Iris pigment epithelial cell (primary cell): ENCODE measurements around the gene ALOX5AP.
"Not testable (repeated sequence)": the region's sequence is repeated elsewhere in the genome, so short reads cannot be mapped to it uniquely, and the experiment has no call there.

Experiments
- DNase-seq: peaks from one replicate; pipeline ENCODE4 v3.0.0-alpha.2; 2011; ENCODE audit warnings: low read depth

ALOX5AP gene

DNA sequence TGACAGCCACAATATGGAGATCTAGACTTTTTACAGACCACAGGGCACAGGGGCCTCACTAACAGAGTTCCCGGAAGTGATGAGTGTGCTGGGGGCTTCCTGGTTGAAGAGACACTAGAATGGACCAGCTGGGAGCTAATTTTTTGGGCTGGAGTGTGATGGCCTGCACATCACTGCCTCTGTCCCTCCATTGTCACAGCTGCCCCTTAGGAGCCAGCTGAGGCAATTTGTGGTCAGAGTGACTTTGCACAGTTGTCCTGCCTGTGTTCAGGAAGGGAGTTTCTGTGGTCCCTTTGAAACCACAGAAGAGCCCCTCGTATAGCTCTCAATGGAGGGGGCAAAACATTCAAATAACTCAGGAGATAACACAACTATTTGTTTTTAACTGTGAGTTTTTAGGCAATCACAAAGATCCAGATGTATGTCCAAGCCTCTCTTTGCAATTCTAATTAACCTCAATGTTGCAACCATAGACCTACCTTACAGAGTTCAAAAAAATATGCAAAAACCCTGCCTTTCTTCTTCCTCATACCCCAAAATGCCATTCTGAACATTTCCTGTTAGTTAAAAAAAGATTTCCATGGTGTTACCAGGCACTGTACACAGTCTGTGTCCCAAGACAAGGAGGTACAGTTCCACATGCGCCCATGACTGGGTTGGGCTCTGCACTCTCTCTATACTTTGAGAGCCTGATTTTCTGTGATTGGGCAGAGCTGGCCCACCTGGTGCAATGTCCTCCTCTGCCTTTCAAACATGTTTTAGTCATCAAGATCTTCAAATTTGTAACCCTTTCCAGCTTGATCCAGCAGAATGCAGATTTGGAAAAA, 2.4 kb downstream of the ALOX5AP start:
- no peak for DNase-seq

DNA sequence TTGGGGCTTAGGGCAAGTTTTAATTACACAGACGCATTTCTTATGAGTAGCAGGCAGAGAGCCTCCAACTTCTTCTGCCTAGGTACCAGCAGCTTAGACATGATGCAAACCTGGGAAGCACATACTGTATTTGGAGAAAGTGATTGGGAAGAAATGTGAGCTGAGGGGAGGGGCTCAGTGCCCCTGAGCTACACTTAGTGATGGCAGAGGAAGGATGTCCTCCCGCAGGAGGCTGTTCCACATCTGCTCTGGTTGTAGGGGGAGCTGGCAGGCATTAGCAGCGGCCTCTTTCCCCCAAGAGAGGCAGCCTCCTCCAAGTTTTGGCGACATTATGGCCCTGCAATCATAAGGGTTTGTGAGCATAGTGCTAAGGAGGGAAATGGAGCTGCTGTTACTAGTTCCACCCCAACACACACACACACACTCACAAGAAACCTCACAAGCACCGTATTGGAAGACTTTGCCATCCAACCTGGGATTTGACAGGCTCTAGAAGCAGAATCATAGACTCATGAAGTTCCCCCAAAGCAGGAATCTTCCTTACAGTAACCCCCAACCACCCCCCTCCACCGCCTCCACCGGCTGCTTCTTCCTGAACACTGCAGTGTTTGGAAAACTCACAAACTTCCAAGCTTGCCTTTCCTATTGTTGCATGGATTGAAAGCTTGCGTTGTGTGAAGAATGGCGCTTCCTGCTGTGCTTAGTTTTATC, 3.3 kb downstream of the ALOX5AP start:
- DNase-seq, result no peak

DNA sequence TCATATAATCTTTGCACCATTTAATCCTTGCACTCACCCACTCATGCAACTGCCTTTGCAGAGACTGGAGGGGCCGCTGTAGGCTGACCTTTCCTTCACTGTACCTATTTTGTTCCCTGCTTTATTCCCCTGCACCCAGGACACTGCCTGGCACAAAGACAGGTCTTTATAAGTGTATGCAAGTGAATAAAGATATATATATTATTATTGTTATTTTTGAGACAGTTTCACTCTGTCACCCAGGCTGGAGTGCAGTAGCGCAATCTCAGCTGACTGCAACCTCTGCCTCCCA, 3.8 kb downstream of the ALOX5AP start:
- no peak for DNase-seq

DNA sequence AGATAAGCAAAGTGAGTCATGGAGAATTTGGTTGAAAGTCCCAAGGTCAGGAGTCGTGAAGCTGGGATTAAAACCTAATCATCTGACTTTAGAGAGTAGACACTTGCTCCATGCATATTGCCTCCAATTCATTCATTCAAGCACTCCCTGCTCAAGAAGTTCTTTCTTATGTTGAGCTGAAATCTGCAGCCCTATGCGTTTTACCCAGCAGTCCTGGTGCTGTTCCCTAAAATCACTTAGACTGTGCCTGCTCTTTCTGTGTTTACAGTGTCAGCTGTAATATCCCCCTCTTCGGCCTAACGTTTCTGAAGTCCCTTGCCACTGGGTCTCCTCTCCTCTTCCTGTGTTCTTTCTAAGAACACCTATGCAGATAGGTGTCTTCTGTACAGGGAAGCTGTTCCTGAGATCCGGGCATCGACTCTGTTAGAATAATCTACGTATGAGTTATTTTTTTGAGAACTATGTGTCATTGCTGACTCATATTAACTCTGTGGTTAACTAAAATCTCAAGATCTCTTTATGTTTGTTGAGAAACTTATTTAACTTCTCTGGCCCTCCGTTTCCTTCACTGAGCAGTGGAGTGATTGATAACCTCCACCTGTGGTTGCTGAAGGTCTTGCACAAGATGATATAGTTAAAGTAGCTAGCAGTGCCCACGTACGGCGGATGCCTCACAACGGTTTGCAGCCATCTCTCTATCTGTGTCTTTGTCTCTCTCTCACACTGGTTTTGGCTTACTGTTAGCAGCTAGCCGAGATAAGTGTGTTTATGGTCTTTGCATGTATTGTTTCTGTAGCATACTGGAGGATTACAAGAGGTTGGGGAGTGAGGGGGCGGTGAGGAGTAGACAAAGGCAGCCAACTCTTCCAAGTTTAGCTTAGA, 4.7 kb downstream of the ALOX5AP start:
- peak; percentile 89 for DNase-seq

DNA sequence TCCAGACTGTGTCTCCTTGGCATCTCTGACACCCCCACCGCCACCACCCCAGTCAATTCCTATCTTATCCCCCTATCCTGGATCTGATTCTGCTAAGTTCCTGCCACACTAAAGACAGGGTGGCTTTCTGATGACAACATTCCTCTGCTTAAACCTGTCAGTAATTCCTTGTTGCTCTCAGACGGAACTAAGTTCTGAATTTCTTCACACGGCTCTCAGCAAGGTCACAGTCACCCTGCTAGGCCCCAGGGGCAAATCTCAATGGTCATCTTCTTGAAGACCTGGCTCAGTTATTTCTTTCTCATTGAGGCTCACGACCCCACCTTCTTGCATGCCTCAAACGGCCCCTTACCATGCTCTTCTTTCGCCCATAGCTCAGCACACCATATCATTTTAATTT, 7.6 kb downstream of the ALOX5AP start:
- DNase-seq, result no peak

DNA sequence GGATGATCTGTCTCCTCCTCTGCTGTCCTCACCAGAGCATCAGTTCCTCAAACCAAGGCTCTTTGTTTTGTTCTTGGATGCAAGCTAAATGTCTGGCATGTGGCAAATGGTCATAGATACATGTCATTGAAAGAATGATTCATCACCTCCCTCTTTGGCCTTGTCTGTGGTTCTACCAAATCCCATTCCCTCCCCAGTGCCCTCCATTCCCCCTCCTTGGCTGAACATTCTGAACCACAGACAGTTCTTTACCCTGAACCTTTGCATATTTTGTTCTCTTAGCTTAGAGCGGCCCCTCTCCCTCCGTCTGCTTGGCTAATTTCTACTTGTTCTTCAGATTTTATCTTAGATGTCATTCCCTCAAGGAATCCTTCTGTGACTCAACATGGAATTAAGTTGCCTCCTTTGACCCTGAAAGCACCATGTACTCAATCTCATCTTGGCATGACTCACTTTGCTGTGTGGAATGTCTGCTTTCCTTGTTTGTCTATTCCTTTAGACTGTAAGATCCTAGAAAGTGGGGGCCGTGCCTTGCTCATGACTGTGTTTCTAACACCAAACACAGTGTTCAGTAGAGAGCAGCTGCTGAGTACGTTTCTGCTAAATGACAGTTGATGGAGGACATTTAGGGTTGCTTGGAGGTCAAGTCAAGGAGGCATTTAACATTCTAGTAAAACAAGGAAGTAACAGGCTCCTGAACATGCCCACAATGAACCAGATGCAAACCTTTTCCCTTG, 8.1 kb downstream of the ALOX5AP start:
- peak; percentile 99 for DNase-seq

DNA sequence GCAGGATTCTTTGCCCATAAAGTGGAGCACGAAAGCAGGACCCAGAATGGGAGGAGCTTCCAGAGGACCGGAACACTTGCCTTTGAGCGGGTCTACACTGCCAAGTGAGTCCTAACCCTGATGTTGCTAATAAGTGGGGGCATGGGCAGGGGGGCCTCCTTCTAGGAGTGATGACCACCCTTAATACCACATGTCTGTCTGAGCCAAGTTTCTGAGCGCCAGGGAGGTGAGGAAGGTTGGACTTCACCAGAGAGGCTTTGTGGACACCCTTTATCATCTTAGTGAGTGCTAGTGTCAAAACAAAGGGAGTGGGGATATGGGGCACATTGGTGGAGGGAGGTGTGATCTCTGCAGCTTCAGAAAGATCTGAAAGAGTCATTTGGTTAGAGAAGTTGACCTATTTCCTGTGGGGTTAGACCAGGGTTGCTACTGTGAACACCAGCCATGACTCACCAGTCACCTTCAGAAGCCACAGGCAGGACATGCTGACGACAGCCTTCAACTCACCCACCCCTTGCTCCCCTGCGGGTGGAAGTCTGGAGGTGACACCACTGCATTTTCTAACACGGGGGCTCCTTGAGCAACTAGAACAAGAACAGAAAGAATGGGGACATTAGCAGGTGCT, 8.8 kb downstream of the ALOX5AP start:
- DNase-seq, result peak; percentile 59

DNA sequence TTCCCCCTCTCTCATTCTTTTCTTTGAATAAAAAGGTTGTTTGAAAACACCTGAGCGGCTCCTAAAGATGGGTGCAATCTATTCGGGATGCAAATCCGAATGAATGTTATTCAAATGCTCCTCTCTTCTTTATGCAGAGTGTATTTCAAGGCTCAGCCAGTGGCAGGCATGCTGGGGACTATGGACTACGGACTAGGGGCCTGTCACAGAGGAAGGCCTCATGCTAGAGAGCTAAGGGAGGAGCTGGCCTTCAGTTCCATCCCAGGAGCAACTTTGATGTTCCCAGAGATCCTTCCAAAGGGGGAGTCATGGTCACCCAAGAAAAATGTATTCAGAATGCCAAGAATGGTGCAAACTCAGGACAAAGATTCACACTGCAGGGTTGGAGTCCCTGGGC, 9.3 kb downstream of the ALOX5AP start:
- DNase-seq, result no peak

DNA sequence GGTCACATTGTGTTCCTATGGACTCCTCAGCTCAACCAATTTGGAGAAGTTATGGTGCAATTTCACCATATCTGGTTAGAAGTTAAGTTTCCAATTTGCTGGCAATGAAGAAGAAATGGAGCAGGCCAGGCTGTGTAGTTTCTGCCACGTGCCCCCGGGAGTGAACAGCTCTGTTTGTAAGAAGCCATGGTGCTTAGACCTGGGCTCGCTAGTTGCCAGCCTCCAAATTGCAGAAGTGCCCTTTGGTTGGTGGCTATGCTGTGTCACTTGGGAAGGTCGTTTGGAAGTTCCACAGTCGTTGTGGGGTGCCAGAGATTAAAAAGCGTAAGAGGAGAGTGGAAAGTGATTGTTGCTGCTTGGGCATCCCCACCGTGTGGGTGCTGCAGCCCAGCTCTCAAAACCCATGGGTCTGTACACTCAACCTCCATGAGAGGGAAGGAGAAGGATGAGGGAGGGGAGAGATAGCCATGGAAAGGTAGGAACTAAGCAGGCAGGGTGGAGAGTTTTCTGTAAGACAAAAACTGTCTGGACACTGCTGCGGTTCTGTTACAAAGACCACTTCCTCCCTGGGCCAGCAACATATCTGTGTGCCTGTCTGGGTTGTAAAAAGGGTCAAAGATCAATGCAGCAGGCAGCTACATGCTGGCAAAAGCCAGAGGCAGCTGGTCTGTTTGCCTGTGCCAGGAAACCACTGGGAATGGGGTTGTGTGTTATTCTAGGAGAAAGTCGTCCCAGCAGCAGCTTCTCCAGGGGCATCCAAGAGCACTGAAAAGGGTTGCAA, 10.8 kb downstream of the ALOX5AP start:
- DNase-seq, result no peak

DNA sequence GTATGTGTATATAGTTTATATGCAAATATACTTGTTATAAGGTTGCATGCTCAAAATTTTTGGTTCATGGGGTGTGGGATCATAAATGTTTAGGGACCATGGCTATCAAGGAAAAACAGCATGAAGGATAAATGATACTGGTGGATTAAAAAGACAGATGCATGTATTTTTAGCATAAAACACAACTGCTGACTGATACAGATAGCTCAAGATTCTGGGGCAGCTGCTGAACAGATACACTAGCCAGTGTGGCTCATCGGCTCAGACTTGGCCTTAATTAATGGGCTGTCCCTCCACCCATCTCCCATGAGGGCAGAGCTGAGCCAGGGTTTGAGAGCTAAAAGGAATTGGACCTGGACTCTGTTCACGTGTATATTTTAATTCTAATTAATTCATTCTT, 11.4 kb downstream of the ALOX5AP start:
- no peak for DNase-seq

DNA sequence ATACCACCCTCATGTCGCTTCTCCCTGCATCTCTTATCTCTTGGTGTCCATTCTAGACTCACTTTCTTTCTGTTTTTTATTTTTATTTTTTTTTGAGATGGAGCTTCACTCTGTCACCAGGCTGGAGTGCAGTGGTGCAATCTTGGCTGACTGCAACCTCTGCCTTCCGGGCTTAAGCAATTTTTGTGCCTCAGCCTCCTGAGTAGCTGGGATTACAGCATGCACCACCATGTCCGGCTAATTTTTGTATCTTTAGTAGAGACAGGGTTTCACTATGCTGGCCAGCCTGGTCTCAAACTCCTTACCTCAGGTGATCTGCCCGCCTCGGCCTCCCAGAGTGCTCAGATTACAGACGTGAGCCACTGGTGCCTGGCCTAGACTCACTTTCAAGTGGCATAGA, 12.5 kb downstream of the ALOX5AP start:
- not testable (repeated sequence) for DNase-seq

DNA sequence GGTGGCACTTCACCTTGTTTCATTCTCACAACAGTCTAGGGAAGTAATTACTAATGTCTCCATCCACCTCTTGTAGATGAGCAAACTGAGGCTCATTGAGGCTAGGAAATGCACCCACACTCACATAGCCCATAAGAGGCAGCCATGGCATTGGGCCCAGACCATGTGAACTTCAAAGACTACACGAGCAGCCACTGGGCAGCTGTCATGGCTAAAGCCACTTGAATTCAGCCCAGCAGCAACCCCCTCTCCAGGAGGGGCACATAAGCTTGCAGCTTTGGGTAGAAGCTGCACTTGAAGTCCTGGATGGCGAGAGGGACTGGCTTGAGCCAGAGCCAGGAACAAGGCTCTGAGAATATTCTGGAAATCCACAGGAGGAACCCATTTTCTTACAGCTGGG, 13.4 kb downstream of the ALOX5AP start:
- DNase-seq, result no peak

DNA sequence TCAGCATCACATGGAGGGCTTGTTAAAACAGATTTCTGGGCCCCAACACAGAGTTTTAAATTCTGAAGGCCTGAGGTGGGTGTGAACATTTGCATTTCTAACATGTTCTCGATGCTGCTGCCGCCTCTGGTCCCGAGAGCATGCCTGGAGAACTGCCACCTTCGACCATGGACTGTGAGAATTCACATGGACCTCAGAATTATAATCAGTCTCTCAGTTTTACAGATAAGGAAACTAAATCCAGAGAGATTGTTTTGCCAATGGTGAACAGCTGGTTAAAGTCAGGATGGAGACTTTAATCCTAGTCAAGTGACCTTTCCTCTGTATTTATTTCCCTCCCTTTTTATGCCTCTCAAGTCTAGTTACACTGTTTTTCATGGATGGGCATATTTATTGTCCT, 14.7 kb downstream of the ALOX5AP start:
- no peak for DNase-seq

DNA sequence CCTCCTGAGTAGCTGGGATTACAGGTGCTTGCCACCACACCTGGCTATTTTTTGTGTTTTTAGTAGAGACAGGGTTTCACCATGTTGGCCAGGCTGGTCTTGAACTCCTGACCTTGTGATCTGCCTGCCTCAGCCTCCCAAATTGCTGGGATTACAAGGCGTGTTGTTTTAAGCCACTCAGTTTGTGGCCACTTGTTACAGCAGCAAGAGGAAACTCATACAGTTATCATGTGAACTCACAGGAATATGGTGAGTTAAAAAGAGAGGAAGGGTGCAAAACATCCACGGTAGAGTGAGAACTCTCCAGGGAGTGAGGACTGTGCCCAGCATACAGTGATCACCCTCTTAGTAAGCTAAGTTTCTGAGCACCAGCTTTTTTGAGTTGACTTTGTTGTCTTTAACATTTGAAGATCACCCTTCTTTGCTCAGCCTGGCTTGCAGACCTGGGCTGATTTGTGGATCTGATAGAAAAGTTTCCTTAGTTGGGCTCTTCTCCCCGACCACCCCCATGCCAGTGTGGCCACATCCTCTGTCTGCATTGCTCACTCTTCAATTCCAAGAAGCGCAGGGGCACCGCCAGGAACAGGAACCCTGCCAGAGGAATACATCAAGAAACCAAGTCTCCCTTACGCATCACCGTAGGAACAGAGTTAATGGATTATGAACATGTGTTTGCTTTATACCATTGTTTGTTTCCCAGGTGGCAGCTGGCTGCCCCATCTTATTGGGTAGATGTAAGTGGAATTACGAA, 16.0 kb downstream of the ALOX5AP start:
- no peak for DNase-seq

DNA sequence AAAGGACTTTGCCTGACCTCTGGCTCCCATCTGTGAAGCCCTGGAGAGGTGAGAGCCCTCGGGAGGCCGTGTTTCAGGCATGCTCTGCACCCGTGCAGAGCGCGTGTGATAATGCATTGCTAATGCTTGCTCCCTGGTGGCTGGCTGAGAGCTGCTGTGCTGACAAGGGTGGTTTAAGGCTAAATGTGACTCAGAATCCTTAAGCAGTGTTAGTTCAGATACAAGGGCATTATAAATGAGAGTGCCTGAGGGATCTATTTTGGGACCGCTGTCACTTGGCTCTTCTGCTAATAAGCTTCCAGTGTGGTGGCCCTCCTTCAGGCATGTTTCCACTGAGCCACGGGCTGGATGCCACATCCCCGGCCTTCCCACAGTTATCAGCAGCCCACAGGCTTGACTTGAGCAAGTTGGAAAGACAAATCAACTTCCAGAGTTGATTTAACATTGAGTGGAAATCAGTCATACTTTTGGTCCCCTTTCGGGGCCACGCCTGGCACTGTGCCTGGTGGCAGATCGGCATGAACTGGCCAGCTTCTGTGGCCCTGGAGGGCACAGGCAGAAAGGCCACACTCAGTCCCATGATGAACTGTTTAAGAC, 17.0 kb downstream of the ALOX5AP start:
- peak; percentile 44 for DNase-seq

DNA sequence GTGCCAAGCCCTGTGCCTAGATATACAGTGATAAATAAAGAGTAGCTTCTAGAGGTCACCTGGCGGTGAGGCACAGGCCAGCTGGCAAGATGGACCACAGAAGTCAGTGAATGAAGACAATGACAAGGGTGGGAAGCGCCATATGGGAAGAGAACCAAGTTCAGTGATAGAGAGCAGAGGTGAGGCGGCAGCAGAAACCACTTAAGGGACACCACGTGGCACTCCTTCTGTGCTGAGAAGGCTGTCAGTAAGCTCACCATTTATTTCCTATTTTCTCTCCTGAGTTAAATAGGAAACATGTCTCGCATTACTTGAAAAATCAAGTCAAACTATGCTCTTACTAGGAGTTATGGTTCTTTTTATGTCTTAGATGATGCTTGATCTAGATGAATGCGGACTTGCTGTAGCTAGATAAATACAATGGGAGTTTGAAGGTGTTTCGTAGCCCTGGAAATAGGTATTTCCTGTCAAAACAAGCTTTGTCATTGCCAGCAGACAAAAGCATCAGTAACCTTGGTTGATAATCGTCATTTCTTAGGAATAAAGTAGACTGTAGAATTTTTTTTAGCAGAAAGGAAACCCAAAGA, 17.8 kb downstream of the ALOX5AP start:
- no peak for DNase-seq

DNA sequence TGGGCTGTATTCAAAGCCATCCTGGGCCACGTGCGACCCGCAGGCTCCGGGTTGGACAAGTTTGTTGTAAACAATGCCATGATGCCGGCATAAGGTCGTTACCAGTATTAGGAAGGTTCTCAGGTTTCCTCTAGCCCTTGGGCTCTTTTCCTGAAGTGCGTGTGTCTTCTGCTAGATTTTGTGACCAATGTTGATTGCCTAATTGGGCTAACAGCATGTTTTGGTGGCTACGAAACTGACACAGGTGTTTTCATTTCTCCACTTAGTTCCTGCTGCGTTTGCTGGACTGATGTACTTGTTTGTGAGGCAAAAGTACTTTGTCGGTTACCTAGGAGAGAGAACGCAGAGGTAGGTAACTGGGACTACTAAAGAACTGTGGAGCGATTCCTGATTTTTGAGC, 20.3 kb downstream of the ALOX5AP start:
- no peak for DNase-seq

DNA sequence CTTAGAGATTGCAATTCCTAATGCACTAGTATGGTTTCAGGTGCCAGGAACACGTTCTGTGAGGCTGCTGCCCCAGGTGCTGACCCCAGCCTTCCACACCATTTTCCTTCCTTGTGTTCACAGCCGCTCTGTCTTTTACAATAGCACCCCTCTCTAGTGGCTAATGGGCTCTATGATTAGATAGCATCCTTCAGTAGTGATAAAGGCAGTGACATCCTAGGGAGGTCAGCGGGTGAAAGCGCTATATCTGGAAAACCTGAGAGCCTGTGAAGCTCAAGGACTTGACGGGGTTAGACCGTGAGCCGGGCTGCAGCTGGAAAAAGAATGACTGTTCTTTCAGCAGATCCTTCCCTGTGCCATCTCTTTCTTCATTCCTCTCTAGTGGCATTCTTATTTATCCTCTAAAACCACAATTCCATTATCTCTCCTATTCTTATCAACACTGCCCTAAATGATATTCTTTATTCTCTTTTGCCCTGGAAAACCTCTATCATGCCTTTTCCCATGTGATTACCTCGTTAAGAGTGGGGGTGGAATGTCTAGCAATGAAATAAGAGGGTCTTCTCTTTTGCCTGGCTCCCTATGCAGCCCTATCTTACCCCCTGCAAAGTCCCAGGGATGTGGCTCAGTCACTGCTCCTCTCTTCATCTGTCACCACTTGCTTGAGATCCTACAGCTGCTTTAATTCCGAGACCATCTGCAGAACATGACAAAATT, 21.8 kb downstream of the ALOX5AP start:
- DNase-seq, result no peak

DNA sequence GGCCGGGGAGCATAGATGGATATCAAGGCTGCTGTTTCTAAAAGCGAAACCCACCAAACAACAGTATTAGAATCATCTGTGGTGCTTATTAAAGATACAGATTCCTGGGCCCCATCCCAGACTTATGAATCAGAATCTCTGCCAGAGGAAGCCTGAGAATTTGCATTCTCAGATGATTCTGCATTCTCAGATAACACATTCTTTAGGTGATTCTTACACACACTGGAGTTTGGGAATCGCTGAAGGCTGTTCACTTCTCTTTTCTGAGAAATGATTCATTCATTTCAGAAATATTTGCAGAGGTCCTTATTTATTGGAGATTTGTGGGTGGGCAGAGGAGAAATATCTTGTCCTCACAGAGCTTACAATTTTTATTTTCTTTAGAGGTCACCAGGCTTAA, 24.4 kb downstream of the ALOX5AP start:
- DNase-seq, result peak; percentile 75
